Measurements from ENCODE around the gene OR52M1.
A peak's percentile ranks its signal among the peaks of the same experiment; 100 is the strongest.
"Not testable (repeated sequence)": the region's sequence is repeated elsewhere in the genome, so short reads cannot be mapped to it uniquely, and the experiment has no call there.

OR52M1 gene, protein sequence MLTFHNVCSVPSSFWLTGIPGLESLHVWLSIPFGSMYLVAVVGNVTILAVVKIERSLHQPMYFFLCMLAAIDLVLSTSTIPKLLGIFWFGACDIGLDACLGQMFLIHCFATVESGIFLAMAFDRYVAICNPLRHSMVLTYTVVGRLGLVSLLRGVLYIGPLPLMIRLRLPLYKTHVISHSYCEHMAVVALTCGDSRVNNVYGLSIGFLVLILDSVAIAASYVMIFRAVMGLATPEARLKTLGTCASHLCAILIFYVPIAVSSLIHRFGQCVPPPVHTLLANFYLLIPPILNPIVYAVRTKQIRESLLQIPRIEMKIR

DNA sequence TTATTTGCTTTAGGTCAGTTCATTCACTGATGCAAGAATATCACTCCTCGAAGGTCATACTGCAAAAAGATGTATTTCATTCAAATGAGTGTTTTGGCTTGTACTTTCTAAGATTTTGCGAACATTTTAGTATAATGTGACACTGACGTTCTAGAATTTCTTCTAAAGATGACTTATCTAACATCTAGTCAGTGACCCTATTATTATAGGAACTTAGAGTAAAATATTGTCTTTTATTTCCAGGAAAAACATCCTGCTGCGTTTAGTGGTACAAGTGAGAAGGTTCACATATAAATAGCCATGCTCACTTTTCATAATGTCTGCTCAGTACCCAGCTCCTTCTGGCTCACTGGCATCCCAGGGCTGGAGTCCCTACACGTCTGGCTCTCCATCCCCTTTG lies at the start of gene OR52M1:
Gene OR52M1, plus strand, starts transcription at position 301 of the 400 bp plus-strand sequence. Its CDS starts 0 bp downstream, at position 301.
- DNase-seq = no peak

DNA sequence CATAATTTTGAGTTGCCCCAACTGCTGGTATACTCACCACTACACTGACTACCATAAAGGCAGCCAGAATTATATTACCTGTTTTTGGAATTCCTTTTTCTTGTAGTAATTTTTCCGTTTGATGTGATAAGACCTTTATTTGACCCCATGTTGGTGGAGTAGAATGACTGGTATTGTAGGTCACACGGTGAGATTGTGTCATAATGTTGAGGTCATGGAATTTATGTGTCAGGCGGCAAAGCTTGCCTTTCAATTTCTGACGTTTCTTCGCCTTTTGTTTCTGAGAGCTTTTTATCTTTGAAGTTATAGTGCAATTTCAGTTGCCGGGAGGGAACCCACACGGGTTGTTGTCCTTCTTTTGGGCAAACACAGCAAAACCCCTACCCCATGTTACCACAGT lies 49.5 kb upstream of the OR52M1 start:
- no peak for DNase-seq

DNA sequence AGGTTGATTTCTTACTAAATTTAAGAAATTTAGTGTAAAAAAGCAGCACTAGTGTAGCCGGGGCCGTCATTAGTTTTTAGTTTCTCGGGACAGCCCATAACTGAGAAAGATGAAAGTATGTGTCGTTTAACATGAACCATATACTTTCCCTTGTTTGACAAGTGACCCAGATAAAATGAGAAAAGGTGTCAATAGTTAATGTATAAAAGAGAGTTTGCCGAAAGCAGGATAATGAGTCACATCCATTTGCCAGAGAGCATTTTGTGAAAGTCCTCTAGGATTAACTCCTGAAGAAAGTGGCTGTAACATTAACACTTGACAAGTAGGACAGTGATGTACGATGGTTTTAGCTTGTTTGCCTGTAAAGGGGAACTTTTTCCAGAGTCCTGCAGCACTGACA lies 49.0 kb upstream of the OR52M1 start:
- DNase-seq = no peak

DNA sequence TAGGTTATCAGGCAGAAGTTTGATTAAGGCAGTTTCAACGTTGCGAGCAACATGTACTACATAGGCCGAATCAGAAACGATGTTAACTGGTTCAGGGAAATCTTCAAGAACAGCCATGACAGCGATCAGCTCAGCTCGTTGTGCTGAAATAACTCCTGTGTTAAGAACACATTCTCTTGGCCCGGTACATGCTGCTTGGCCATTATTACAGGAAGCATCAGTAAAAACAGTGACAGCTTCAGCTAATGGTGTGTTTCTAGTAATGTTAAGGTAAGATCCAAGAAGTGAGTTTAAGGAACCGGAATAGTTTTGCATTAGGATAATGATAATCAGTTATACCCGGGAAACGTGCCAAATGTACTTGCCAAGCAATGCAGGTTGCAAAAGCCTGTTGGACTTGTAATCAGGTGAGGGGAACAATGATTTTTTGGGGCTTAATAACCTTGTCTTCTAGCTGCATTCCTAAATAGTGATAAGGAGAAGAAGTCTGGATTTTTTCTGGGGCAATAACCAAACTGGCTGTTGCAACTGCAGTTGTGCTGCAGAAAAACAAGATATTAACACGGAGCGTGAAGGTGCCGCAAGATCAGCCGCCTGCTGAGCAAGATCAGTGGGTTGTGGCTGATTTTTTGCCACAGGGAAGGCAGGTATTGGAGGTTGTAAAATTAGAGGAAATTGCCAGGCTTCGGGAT lies 48.3 kb upstream of the OR52M1 start:
- DNase-seq = no peak

DNA sequence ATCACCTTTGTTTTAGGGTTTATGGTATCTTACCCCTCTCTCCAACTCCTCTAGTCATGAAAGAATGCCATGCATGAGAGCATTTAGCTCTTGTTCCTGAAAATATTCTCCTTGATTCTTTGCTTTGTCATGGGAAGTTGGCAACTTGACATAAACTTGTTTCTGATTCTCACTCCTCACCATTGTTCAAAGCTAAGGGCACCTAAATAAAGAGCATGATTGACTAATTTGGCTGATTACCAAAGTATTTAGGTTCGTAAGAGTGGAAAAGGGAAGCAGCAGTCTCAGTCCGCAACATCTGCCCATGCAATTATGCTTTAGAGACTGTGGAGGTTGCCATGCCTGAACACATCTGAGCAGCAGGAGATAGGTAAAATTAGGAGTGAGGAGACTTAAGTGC lies 36.1 kb upstream of the OR52M1 start:
- DNase-seq = no peak

DNA sequence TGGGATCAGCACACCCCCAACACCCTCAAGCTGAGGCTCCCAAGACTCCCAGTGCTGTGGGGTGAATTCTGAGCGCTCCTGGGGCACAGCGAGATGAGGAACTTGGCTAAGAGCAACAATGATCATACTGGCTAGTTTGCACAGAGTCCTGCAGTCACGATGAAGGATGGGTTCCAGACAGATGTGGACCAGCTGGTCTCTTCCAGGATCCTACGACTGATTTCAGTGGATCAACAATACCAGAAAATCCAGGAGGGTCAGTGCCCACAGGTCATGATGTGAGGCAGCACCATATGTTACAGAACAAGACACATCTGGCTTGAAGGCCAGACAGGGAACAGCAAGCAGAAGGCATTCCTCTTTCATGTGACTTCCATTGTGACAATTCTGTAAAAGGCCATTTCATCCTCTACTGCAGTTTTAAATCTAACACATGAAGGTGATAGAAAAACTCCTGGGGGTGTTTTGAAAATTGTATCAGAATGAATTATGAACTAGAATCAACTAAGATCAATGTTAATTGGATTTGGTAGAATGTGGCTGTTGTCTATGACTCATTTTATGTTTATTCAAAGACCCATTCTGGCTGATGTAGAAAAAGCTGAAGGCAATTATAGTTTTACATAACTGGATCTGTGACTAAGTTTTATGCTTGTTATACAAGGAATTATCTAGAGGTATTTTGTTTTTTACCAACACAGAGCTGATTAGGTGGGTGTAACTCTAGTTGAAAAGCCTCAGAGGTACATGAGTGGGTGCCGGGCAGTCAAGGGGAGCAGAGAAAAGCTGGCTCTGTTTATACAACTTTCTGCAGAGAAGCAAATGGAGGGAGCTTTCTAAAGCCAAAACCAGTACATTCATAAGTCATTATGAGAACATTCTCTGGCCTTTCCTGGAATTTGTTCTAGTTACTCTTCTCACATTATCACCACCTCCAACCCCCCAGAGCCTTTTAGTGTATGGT lies 33.4 kb upstream of the OR52M1 start:
- DNase-seq = no peak

DNA sequence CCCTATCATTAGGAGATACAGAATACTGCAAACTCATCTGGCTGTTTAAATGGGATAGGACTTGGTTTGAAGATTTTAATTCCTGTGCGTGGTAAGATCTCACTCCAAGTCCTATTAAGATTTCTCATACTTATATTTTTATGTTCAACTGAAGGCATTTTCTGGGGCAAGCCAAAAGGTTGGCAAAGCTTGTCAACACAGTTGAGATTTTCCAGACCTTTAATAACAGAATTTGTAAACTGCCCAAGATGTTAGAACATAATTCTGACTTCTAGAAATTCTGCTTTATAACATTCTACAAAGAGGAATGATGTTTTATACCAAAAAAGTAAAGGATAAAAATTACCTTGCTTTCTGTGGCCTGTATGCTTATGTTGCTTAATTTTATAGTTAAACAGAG lies 30.8 kb upstream of the OR52M1 start:
- DNase-seq = no peak

DNA sequence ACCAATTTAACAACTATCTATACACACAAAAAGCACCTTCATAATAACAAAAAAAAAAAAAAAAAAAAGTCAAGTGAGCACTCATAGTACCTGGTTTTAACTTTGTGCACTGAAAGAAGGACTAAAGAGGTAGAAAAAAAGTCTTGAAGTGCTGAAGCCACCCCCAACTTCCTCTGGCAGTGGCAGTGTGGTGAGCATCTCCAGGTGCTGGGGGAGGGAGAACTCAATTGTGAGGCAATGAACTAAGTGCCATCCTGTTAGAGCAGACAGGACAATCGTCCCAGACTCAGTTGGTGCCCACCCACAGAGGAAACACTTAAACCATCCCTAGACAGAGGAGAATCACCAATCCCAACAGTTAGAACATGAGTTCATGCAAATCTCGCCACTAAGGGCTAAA lies 22.7 kb upstream of the OR52M1 start:
- no peak for DNase-seq

DNA sequence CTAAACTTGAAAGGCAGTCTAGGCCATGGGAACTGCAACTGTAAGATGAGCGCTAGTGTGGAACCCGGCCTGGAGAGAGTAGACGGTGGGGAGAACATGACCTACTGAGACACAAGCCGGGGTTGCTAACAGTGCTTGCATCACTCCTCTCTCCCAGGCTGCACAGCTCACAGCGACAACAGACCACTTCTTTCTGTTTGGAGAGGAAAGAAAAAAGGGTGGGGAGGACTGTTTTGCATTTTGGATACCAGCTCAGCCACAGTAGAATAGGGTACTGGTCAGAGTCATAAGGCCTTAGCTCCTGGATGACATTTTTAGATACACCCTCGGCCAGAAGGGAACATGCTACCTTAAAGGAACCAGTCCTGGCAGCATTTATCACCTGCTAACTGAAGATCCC lies 22.2 kb upstream of the OR52M1 start:
- DNase-seq = no peak

DNA sequence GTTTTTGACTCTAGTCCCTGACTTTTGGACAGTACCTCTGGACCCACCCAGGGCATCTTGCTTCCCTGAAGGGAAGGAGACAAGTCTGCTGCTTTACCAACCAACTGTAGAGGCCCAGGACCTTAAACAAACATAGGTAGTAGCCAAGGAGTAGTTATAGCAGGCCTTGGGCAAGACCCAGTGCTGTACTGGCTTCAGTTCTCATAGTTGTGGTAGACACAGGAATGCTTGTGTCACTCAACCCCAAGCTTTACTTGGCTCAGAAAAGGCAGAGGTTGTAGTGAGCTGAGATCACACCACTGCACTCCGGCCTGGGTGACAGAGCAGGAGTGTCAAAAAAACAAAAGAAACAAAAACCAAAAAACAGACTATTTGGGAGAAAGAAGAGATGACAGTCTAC lies 21.3 kb upstream of the OR52M1 start:
- DNase-seq = no peak

DNA sequence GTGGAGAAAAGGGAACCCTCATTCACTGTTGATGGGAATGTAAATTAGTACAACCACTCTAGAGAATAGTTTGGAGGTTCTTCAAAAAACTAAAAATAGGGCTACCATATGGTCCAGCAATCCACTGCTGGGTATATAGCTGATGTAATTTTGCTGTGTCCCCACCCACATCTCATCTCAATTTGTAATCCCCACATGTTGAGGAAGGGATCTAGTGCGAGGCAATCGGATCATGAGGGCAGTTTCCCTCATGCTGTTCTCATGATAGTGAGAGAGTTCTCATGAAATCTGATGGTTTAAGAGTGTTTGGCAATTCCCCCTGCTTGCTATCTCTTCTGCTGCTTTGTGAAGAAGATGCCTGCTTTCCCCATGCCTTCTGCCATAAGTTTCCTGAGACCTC lies 17.1 kb upstream of the OR52M1 start:
- no peak for DNase-seq

DNA sequence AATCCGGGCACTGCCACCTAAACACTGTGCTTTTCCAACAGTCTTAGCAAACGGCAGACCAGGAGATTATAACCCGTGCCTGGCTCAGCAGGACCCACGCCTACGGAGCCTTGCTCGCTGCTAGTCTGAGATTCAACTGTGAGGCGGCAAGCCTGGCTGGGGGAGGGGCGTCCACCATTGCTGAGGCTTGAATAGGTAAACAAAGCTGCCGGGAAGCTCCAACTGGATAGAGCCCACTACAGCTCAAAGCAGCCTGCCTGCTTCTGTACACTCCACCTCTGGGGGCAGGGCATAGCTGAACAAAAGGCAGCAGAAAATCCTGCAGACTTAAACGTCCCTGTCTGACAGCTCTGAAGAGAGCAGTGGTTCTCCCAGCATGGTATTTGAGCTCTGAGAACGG lies 13.3 kb upstream of the OR52M1 start:
- DNase-seq = not testable (repeated sequence)

DNA sequence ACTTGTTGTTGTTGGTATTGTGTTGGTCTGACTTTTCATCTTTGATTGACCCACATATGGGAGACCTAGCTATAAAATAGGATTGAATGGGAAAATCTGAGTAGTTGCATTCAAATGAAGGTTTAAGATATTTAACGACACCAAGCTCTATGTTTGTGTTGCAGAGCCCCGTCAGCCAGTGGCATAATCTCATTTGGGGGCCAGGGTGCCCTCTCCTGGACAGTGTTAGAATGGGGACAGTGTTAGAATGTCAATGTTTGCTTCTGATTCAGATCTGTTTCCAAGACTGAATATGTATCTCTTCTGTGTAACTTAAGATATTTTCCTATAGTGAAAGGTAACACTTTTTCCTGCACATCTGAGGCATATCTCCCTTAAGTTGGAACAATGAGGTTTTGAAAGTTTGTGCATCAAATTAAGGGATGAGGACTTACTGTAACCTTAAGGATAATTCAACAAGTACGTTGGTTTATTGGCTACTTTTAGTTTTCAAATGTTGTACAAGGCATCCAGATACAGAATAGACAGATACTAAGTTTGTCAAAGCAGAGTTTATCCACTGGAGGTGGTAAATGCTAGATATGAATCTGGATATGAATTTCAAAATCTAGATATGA lies 5.3 kb upstream of the OR52M1 start:
- peak; percentile 45 for DNase-seq

DNA sequence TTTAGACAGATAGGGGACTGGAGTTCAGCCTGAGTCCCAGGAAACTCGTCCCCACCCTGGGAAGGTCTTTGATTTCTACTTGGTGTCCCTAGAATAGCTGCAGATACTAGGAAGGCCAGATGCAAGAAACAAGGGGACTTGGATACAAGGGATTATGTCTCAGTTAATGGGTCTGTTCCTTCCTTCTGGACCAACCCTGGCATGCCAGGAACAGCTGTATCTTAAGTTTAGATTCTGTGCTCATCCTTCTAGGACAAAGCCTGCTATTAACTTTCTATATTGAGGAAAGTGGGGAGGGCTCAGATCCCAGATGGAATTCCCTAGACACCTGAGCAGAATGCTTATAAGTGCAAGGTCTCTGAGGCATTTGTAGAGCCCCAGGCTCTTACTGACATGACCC lies 3.9 kb upstream of the OR52M1 start:
- DNase-seq = no peak

DNA sequence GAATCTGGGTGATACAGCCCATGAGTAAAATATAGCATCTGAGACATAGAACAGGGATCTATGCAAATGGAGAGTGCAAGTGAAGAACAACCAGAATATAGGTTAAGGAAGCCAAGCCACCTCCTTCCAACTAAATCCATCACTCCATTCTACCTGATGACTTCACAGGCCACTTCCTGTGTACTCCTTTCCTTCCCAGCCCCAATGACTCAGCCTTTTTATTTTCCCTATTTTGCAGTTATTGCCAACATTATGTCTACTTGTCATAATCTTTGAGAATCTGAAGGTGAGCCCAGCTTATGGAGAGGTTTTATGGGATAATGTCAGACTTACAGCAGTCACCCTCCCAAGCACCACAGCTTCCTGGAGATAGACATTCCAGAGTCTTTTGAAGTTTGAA lies 1.4 kb upstream of the OR52M1 start:
- DNase-seq = no peak

DNA sequence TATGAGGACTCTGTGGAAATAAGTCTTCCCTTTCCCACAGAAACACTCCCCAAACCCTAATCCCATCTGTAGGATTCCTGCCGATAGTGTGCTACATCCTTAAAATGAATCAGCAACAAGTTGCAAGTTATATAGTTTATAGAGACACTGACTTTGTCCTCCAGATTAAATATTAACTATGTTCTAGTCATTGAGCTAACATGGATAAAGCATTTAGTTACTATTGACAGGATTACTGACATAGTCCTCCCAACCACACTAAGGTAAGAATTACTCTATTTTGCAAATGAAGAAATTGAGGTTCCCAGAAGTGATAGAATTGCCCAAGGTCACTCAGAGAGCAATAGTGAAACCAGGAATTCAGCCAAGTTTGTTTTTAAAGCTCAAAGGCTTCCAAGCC lies 1.9 kb downstream of the OR52M1 start:
- DNase-seq = no peak

DNA sequence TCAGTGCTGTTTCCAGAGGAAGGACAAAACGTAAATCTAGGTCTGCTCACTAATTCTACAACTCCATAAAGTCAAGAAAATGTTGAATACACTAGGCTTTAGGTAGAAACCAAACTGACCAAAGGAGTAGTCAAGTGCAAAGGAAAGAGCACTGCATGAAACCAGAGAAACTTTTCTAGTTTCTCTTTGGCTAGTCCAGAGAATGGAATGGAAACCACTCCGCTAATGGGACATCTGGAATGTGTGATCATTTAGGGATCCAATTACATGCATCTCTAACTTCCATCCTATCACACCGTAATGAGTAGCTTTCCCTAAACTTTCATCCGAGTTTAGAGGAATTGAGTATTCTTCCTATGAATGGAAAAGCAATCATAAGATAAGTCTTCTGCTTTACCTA lies 2.4 kb downstream of the OR52M1 start:
- no peak for DNase-seq

DNA sequence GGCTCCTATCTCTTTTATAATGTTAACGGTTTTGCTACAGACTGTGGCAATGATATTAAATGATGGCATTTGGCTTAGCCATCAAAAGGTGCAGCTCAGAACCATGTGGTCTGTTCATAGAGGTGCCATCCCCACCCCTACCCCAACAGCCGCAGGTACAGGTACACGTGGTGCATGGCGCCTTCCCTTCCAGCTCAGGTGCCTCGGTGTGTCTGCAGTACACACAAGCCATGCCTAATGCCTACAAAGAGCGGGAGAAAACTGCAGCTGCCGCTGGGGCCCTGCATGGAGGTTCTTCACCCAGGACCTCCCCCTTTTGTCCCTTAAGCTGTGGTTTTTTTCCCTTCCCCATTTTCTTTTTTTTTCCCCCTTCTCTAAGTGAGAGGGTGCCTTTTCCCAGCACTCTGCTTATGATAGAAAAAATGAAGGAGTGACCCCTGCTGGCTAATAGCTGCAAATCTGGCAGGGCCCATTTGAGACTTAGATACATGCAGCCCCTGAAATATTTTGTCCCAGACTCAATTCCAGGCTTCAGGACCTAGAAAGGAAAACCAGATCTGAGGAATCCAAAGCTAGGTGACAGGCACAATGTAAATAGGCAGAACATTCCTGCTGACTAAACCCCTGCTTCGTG lies 6.5 kb downstream of the OR52M1 start:
- DNase-seq = no peak

DNA sequence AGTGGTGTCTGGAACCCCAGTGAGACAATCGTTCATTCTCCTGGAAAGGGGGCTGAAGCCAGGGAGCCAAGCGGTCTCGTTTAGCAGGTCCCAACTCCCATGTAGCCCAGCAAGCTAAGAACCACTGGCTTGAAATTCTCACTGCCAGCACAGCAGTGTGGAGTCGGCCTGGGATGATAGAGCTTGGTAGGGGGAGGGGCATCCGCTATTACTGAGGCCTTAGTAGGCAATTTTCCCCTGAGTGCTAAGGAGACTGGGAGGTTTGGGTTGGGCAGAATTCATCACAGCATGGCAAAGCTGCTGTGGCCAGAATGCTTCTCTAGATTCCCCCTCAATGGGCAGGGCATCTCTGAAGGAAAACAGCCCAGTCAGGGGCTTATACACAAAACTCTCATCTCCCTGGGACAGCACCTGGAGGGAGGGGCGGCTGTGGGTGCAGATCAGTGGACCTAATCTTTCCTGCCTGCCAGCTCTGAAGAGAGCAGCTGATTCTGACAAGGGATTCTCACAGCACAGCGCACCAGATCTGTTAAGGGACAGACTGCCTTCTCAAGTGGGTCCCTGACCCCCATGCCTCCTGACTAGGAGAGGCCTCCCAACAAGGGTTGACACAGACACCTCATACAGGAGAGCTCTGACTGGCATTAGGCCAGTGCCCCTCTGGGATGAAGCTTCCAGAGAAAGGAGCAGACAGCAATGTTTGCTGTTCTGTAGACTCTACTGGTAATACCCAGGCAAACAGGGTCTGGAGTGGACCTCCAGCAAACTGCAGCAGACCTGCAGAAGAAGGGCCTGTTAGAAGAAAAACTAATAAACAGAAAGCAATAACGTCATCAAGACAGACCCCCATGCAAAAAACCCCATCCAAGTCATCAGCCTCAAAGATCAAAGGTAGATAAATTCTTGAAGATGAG lies 14.8 kb downstream of the OR52M1 start:
- DNase-seq = no peak

DNA sequence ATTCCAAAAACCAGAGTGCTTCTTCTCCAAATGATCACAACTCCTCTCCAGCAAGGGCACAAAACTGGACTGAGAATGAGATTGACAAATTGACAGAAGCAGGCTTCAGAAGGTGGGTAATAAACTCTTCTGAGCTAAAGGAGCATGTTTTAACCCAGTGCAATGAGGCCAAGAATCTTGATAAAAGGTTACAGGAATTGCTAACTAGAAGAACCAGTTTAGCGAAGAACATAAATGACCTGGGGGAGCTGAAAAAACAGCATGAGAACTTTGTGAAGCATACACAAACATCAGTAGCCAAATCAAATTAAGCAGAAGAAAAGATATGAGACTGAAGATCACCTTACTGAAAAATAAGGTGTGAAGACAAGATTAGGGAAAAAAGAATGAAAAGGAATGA lies 15.5 kb downstream of the OR52M1 start:
- no peak for DNase-seq

DNA sequence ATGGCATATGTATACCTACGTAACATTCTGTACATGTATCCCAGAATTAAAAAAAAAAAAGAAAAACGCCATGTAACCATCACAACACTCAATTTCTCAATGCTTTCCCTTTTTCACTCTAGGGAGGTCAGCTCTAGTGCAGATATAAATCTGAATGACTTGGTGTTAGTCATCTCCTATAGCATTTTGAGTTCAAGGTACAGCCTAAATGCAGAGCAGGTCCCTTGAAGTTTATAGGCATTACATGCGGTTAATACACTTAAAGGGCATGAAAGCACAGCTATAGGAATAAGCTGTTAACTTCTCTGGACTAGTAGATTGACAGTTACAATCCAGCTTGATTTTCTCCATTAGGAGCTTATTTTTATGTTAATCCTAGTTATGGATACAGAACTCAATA lies 20.4 kb downstream of the OR52M1 start:
- no peak for DNase-seq

DNA sequence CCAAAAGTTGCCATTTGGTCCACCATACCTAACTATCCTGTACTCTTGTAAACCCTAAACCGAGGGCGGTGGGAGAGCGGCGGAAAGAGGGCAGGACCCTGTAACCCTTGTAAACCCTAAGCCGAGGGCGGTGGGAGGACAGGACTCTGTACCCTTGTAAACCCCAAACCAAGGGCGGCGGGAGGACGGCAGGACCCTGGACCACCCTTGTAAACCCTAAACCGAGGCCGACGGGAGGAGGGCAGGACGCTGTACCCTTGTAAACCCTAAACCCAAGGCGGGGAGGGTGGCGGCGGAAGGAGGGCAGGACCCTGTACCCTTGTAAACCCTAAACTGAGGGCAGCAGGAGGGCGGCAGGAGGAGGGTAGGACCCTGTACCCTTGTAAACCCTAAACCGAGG lies 24.1 kb downstream of the OR52M1 start:
- no peak for DNase-seq
